ENCODE results near the gene RARS1.
"Not testable (repeated sequence)": the region's sequence is repeated elsewhere in the genome, so short reads cannot be mapped to it uniquely, and the experiment has no call there.

Gene RARS1

GRCh38 chr5:168482361-168482760 lies 3.9 kb upstream of the RARS1 start:
- DNase-seq = no peak

GRCh38 chr5:168489059-168489458 lies 2.8 kb downstream of the RARS1 start:
- no peak for DNase-seq

- no peak for DNase-seq
These were observed 7.8 kb downstream of the RARS1 start for GRCh38 chr5:168494057-168494555.

- DNase-seq = no peak
These were observed 16.4 kb downstream of the RARS1 start for GRCh38 chr5:168502563-168503237.

- no peak for DNase-seq
These were observed 27.7 kb downstream of the RARS1 start for GRCh38 chr5:168513861-168514428.

GRCh38 chr5:168525856-168526255 lies 39.6 kb downstream of the RARS1 start:
- no peak for DNase-seq

GRCh38 chr5:168527756-168528295 lies 41.6 kb downstream of the RARS1 start:
- no peak for DNase-seq

GRCh38 chr5:168528521-168529373 lies 42.5 kb downstream of the RARS1 start, which contains the start of gene FBLL1:
FBLL1 (plus strand) TSS chr5:168529305; CDS start chr5:168529505, 200 bp downstream.
- DNase-seq = no peak

- no peak for DNase-seq
These were observed 43.3 kb downstream of the RARS1 start for GRCh38 chr5:168529374-168530234.

- DNase-seq = no peak
These were observed 44.4 kb downstream of the RARS1 start for GRCh38 chr5:168530621-168531150.

GRCh38 chr5:168531191-168531590 lies 44.9 kb downstream of the RARS1 start:
- no peak for DNase-seq

- DNase-seq = no peak
These were observed 46.0 kb downstream of the RARS1 start for GRCh38 chr5:168531987-168532864.

GRCh38 chr5:168534351-168534750 lies 48.1 kb downstream of the RARS1 start:
- DNase-seq = not testable (repeated sequence)

GRCh38 chr5:168537176-168537575 lies 50.9 kb downstream of the RARS1 start:
- no peak for DNase-seq

GRCh38 chr5:168549554-168549953 lies 63.3 kb downstream of the RARS1 start:
- no peak for DNase-seq

GRCh38 chr5:168550656-168551055 lies 64.4 kb downstream of the RARS1 start:
- no peak for DNase-seq

GRCh38 chr5:168552146-168552545 lies 65.9 kb downstream of the RARS1 start:
- DNase-seq = no peak

GRCh38 chr5:168553377-168554130 lies 67.3 kb downstream of the RARS1 start:
- no peak for DNase-seq

- DNase-seq = no peak
These were observed 71.1 kb downstream of the RARS1 start for GRCh38 chr5:168557389-168557788.

- DNase-seq = no peak
These were observed 76.0 kb downstream of the RARS1 start for GRCh38 chr5:168562279-168562678.

Data from NCI-H187 (cell line).